ENCODE measurements around the gene ITGAE.

GRCh38 chr17:3801792-3802191 lies 804 bp upstream of the ITGAE start:
- TF ChIP-seq CTCF (IDR thresholded peaks at IDR 0.05; ENCODE audit: low read length): no peak
- TF ChIP-seq EZH2phosphoT487 (IDR thresholded peaks at IDR 0.05; ENCODE audit: low read length): no peak
- TF ChIP-seq EZH2 (optimal IDR thresholded peaks at IDR 0.05; ENCODE audit: low read depth, low read length): no peak
